Stimulated activated naive B cell treated with anti-CD40 and anti-IgM and Interleukin-4, amounts not matched to agents 10 μg/mL and 1 μg/mL and 100 μg/mL, for 72 hours (primary cell): ENCODE data around the gene OSBPL7.
A peak's percentile ranks its signal among the peaks of the same experiment; 100 is the strongest.
"Not testable (repeated sequence)": the region's sequence is repeated elsewhere in the genome, so short reads cannot be mapped to it uniquely, and the experiment has no call there.

Experiments used
- ATAC-seq, 2 donors: fragments of 150-1000 bp; cut with Tn5 transposase; replicated peaks; 2 replicates each; pipeline ENCODE4 v1.10.0; 2021; ENCODE audit warnings: moderate library complexity in 1 of 2
- DNase-seq: peaks from one replicate; pipeline ENCODE4 v3.0.0; 2021
- H3K27ac Mint-ChIP-seq: one replicate; pipeline ENCODE4 v1.8.0; 2022; ENCODE audit warnings: mild to moderate bottlenecking, mixed read lengths
- H3K27me3 Mint-ChIP-seq, 2 donors: one replicate each; pipeline ENCODE4 v1.8.0; 2022; ENCODE audit warnings: mixed read lengths in 2 of 2
- H3K36me3 Mint-ChIP-seq, 2 donors: one replicate each; pipeline ENCODE4 v1.8.0; 2022; ENCODE audit warnings: mixed read lengths in 2 of 2, mild to moderate bottlenecking in 1 of 2
- H3K4me1 Mint-ChIP-seq, 2 donors: one replicate each; pipeline ENCODE4 v1.8.0; 2022; ENCODE audit warnings: mixed read lengths in 2 of 2, mild to moderate bottlenecking in 1 of 2
- H3K4me3 Mint-ChIP-seq, 2 donors: one replicate each; pipeline ENCODE4 v1.8.0; 2022; ENCODE audit warnings: mild to moderate bottlenecking in 2 of 2, mixed read lengths in 2 of 2, moderate library complexity in 1 of 2
- H3K9me3 Mint-ChIP-seq, 2 donors: one replicate each; pipeline ENCODE4 v1.8.0; 2022; ENCODE audit warnings: mixed read lengths in 2 of 2, mild to moderate bottlenecking in 1 of 2

Gene OSBPL7

GRCh38 chr17:47773649-47774048 is 47.9 kb downstream of the OSBPL7 start:
- not testable (repeated sequence) for H3K27ac Mint-ChIP-seq, H3K36me3 Mint-ChIP-seq, H3K9me3 Mint-ChIP-seq, H3K4me3 Mint-ChIP-seq, H3K4me1 Mint-ChIP-seq, DNase-seq, ATAC-seq
- H3K27me3 Mint-ChIP-seq = peaks cover 44 to 57% of the 10 kb centered on the region in 2 donors

DNA sequence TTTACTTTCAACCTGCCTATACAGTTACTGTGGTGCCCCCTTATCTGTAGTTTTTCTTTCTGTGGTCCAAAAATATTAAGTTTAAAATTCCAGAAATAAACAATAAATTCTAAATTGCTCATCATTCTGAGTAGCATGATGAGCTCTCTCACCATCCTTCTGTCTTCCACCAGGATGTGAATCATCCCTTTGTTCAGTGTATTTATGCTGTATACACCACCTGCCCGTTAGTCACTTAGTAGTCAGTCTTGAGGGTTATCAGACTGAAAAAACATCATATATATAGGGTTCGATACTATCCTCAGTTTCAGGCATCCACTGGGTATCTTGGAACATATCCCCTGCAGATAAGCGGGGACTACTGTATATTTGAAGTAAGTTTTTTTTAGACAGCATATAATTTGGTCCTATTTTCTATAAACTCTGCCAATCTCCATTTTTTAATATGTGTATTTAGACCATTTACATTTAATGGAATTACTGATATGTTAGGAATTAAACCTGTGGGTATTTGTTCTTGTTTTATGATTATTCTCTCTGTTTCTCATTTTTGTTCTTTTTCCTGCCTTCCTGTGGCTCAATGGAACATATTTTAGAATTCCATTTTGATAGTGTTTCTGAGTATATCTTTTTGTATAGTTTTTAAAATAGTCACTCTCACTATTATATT is 57.5 kb downstream of the OSBPL7 start:
- Mint-ChIP-seq H3K27me3 (peaks cover 23 to 24% of the 10 kb centered on the region in 2 donors), H3K9me3 (peaks cover 7 to 10% of the 10 kb centered on the region in 2 donors), H3K4me1 (no peaks in the 10 kb centered on the region), H3K4me3 (no peak overlapping the region), H3K36me3 (peaks cover 0 to 4% of the 10 kb centered on the region in 2 donors), H3K27ac (no peak overlapping the region)
- DNase-seq (no peak), ATAC-seq (no peak)

DNA sequence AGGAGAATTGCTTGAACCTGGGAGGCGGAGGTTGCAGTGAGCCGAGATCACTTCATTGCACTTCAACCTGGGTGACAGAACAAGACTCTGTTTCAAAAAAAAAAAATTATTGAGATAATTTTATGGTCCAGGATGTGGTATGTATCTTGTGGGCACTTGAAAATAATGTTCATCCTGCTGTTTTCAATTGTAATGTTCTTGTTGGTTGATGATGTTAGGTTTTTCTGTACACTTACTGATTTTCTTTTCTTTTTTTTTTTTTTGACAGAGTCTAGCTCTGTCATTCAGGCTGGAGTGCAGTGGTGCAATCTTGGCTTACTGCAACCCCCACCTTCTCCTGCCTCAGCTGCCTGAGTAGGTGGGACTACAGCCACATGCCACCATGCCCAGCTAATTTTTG is 58.9 kb downstream of the OSBPL7 start:
- ATAC-seq (no peak), DNase-seq (no peak)
- H3K27me3 Mint-ChIP-seq = peaks cover 16 to 20% of the 10 kb centered on the region in 2 donors
- no peak overlapping the region for H3K4me3 Mint-ChIP-seq
- peaks cover 0 to 4% of the 10 kb centered on the region in 2 donors for H3K36me3 Mint-ChIP-seq
- H3K9me3 Mint-ChIP-seq = peaks cover 7 to 10% of the 10 kb centered on the region in 2 donors
- H3K4me1 Mint-ChIP-seq = no peaks in the 10 kb centered on the region
- H3K27ac Mint-ChIP-seq = no peak overlapping the region

DNA sequence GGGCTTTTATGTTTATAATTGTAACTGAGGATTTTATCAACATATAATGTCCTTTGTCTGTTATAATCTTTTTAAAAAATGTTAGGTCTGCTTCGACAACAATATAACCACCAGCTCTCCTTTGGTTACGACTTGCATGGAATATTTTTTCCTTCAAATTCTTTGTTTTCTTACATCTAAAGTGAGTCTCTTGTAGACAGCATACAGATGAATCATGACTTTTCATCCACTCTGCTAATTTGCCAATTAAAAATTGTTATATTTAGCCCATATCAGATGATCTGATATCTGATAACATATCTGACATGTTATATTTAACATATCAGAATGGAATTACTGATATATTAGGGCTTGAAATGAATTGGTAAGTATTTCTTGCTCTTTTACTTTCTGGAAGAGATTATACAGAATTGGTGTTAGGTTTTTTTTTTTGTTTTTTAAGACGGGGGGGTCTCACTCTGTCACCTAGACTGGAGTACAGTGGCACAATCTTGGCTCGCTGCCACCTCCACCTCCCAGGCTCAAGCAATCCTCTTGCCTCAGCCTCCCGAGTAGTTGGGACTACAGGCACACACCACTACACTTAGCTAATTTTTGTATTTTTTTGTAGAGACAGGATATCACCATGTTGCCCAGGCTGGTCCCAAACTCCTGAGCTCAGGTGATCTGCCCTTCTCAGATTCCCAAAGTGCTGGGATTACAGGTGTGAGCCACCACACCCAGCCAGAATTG is 61.0 kb downstream of the OSBPL7 start:
- DNase-seq = no peak
- no peak overlapping the region for H3K4me3 Mint-ChIP-seq
- H3K36me3 Mint-ChIP-seq = peaks cover 0 to 4% of the 10 kb centered on the region in 2 donors

DNA sequence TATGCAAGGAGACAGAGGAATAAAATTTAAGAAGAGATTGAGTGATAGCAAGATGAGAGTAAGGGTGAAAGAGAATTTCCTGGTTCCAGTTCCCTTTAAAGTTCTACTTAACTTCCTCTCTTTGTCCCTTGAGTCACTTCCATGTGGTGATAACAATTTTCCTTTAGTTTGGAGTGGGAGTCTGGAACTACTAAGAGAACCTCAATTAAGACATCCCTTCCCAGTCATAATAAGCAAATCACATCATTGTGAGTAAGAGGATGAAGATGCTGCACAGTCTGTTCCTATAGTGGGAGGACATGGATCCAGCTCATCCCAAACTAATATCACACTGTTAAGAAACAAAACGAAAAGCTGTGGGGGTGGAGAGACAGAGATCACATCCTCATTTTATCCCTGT is 64.2 kb downstream of the OSBPL7 start:
- Mint-ChIP-seq H3K27ac (no peak overlapping the region), H3K4me3 (no peak overlapping the region), H3K27me3 (peaks cover 0 to 4% of the 10 kb centered on the region in 2 donors), H3K36me3 (no peaks in the 10 kb centered on the region), H3K4me1 (peaks cover under 1 to 1% of the 10 kb centered on the region in 2 donors), H3K9me3 (peaks cover 0 to 8% of the 10 kb centered on the region in 2 donors)
- no peak for DNase-seq
- peak in 1 of 2 donors; percentile 27 for ATAC-seq

More for the DNA sequence above, 61.0 kb downstream of the OSBPL7 start:
- Mint-ChIP-seq H3K27me3 (peaks cover 6 to 8% of the 10 kb centered on the region in 2 donors), H3K9me3 (peaks cover 7 to 10% of the 10 kb centered on the region in 2 donors), H3K27ac (no peak overlapping the region), H3K4me1 (peaks cover 0 to 1% of the 10 kb centered on the region in 2 donors)
- no peak for ATAC-seq
